GM12878 (cell line): ENCODE data around the gene VAV2. TPM values are rescaled to one million over a fixed set of nuclear protein-coding genes. Genes with fewer than 3 reads are reported as not detected.

Source experiments
- ATAC-seq: fragments of 200-7000 bp; cut with Tn5 transposase; 3 replicates; pipeline ENCODE4 v1.9.1; 2020; ENCODE audit warnings: mild to moderate bottlenecking, moderate library complexity
- BruUV-seq: library from RNA; stranded (reverse); fragments of 400-500 nt; replicated peaks from 2 replicates; lab custom pipeline; 2021; lab: Mats Ljungman, UMichigan
- CTCF ChIA-PET: fragments of 300-600 bp; sonication (Branson Sonifier 250); formaldehyde crosslinking; extraction: SDS; loops from one replicate; lab custom pipeline; 2021; ENCODE audit warnings: inconsistent platforms; lab: Yijun Ruan, JAX
- POLR2A ChIA-PET: fragments of 350-600 bp; formaldehyde crosslinking; extraction: SDS; loops from one replicate; lab custom pipeline; 2021; ENCODE audit warnings: inconsistent platforms; lab: Charles Lee
- RAD21 ChIA-PET: fragments of 300-600 bp; sonication (Branson Sonifier 250); formaldehyde crosslinking; loops from one replicate; lab custom pipeline; 2023; ENCODE audit warnings: antibody characterized with exemption; ENCODE audit not compliant: unreplicated experiment; lab: Charles Lee
- SMC1A ChIA-PET: fragments of 300-600 bp; sonication (Branson Sonifier 250); formaldehyde crosslinking; loops from one replicate; lab custom pipeline; 2023; ENCODE audit not compliant: unreplicated experiment, uncharacterized antibody; lab: Charles Lee
- DNase-seq: peaks from one replicate; pipeline ENCODE4 v3.0.0-alpha.2; 2011; ENCODE audit warnings: low read depth, low spot score
- FAIRE-seq: peaks from 3 replicates; lab custom pipeline; 2011; peaks lifted over from hg19 to GRCh38; lab: Jason Lieb, UNC
- H2AFZ ChIP-seq: 2 replicates; pipeline ENCODE4 v1.6.0; 2011; ENCODE audit warnings: low read depth, low read length, control low read depth; ENCODE audit not compliant: control insufficient read depth
- H3K27ac ChIP-seq: 2 replicates; pipeline ENCODE4 v1.5.1; 2011; ENCODE audit warnings: control low read depth; ENCODE audit not compliant: control insufficient read depth, insufficient read depth
- H3K27me3 ChIP-seq, 2 experiments: replicated peaks in 1 of 2; 2 replicates each; pipeline versions ENCODE4 v1.6.0 to v1.6.1; 2011; ENCODE audit warnings: low read length in 1 of 2; ENCODE audit not compliant: control insufficient read depth in 2 of 2, insufficient read depth in 2 of 2
- H3K36me3 ChIP-seq, 2 experiments: 2 replicates each; pipeline ENCODE4 v1.5.1; 2011; ENCODE audit warnings: low read length in 1 of 2; ENCODE audit not compliant: control insufficient read depth in 2 of 2, insufficient read depth in 2 of 2
- H3K4me1 ChIP-seq: 2 replicates; pipeline ENCODE4 v1.6.1; 2011; ENCODE audit warnings: mild to moderate bottlenecking, low read length, moderate library complexity, mixed read lengths; ENCODE audit not compliant: control insufficient read depth, insufficient read depth
- H3K4me2 ChIP-seq: 2 replicates; pipeline ENCODE4 v1.6.0; 2011; ENCODE audit warnings: control low read depth; ENCODE audit not compliant: control insufficient read depth, insufficient read depth
- H3K4me3 ChIP-seq: fragments of 200-600 bp; sonication (generic); 2 replicates; pipeline ENCODE4 v1.5.1; 2016
- H3K79me2 ChIP-seq: 2 replicates; pipeline ENCODE4 v1.6.0; 2011; ENCODE audit warnings: low read length; ENCODE audit not compliant: control insufficient read depth, insufficient read depth
- H3K9ac ChIP-seq: 2 replicates; pipeline ENCODE4 v1.8.0; 2011; ENCODE audit warnings: low read length, control low read depth, mixed read lengths; ENCODE audit not compliant: control insufficient read depth, insufficient read depth
- H3K9me3 ChIP-seq: replicated peaks from 3 replicates; pipeline ENCODE4 v1.5.1; 2011; ENCODE audit warnings: mild to moderate bottlenecking, low read length; ENCODE audit not compliant: control insufficient read depth, insufficient read depth
- H4K20me1 ChIP-seq: 2 replicates; pipeline ENCODE4 v1.6.0; 2011; ENCODE audit not compliant: control insufficient read depth, insufficient read depth
- EED ChIP-seq: sonication (generic); IDR thresholded peaks from 2 replicates; pipeline ENCODE4 v1.6.1; 2016; ENCODE audit warnings: antibody characterized with exemption, low read depth
- HDGF ChIP-seq: fragments of 450-650 bp; IDR thresholded peaks from 2 replicates; pipeline ENCODE4 v1.6.1; 2016; ENCODE audit warnings: antibody characterized with exemption
- KDM1A ChIP-seq: fragments of 200-600 bp; sonication (generic); IDR thresholded peaks from 2 replicates; pipeline ENCODE4 v1.6.1; 2016; ENCODE audit warnings: borderline replicate concordance
- LARP7 ChIP-seq: fragments of 450-650 bp; IDR thresholded peaks from 2 replicates; pipeline ENCODE4 v1.6.1; 2017; ENCODE audit warnings: mild to moderate bottlenecking
- WGBS: methylation state at CpG from one replicate; pipeline ENCODE4 v1.1.6; 2016; ENCODE audit warnings: low lambda C conversion rate; ENCODE audit not compliant: insufficient replicate concordance, insufficient coverage; ENCODE audit errors: missing lambda C conversion rate; 5-methylcytosine and 5-hydroxymethylcytosine counted together
- in situ Hi-C: fragments of 300-500 bp; cut with MboI; formaldehyde crosslinking; loops from 9 replicates; pipeline ENCODE4 v1.14.3; 2018; ENCODE audit warnings: mixed read lengths
- intact Hi-C: fragments of 100-400 bp; cut with micrococcal nuclease; formaldehyde crosslinking; loops from one replicate; pipeline ENCODE4 v1.14.2; 2022; ENCODE audit not compliant: unreplicated experiment
- polyA plus RNA-seq, 11 experiments: library from polyadenylated mRNA; depleted of rRNA in 4 of 11; unstranded in 6 of 11; stranded (reverse) in 5 of 11; fragments of >200 nt; fragmentation: Nextera tagmentation in 4 of 11; fragmentation: Illumina TruSeq in 1 of 11; extraction: Ambion mirVana in 4 of 11; extraction: Trizol in 1 of 11; gene quantifications; 1 replicate in 1 of 11; 2 replicates in 10 of 11; pipeline versions ENCODE4 v1.2.1 to v1.2.3, GENCODE V29; 2011 to 2016; ENCODE audit warnings: inconsistent platforms in 2 of 11, missing spikeins in 2 of 11, low read depth in 1 of 11
- total RNA-seq, 4 experiments: library from RNA; depleted of rRNA in 3 of 4; stranded (reverse); fragments of >200 nt in 3 of 4; fragmentation: Illumina TruSeq in 1 of 4; extraction: Trizol in 1 of 4; gene quantifications; 2 replicates each; pipeline versions ENCODE4 v1.2.1 to v1.2.3, GENCODE V29; 2013 to 2021
- TF ChIP-seq, protein P1 (sequence below): fragments of 450-650 bp; formaldehyde crosslinking; IDR thresholded peaks from 2 replicates; pipeline ENCODE4 v1.4.0; 2020; ENCODE audit warnings: mild to moderate bottlenecking, moderate library complexity
- TF ChIP-seq, protein P2 (sequence below): fragments of 450-650 bp; IDR thresholded peaks from 2 replicates; pipeline ENCODE4 v1.6.1; 2017; ENCODE audit warnings: low read depth, mild to moderate bottlenecking, moderate library complexity

VAV2 gene
- total and polyA plus RNA-seq, 10 of the 15 experiments (the other 5 are each of a cell fraction or from before 2014, with no cell fraction given), result 0.13 to 43.9 (median 16.9) TPM

DNA sequence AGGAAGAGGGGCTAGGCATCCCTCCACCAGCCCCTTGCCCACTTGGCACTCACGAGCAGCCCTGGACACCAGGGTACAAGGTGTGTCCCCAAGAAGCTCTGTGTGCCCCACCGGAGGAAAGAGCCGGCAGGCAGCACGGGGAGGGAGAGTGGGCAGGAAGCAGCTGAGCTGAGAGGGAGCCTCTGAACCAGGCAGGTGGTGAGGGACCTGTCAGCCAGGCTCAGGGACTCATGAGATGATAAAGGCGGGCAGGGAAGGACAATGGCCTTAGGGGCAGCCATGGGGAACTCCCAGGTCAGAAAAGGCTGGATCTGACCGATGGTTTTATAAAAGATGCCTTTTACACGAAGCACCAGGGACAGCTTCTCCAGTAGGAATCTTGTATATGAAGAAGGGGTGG is 112.0 kb downstream of the VAV2 start:
- peaks cover 5% of the 10 kb centered on the region for H3K79me2 ChIP-seq
- RAD21 ChIA-PET, result no interaction called here
- intact Hi-C loops (no loop called here), in situ Hi-C loops (no loop called here)
- no peaks in the 10 kb centered on the region for H3K27me3 ChIP-seq
- POLR2A ChIA-PET, result no interaction called here
- CTCF ChIA-PET, result interaction anchor here (0.7 kb wide), 1 partner anchor 62 kb away, joined by 3 read pairs; no protein-coding TSS in a partner anchor
- no peak for DNase-seq
- H3K4me1 ChIP-seq, result no peaks in the 10 kb centered on the region
- FAIRE-seq, result no peak
- H4K20me1 ChIP-seq, result no peaks in the 10 kb centered on the region; the same call in 1 of the 2 replicates
- H3K36me3 ChIP-seq, result peaks cover 0 to 5% of the 10 kb centered on the region in 2 experiments; a peak in 2 of 4 replicates
- no TSS peak for BruUV-seq
- SMC1A ChIA-PET, result no interaction called here
- TF ChIP-seq, protein P1, sequence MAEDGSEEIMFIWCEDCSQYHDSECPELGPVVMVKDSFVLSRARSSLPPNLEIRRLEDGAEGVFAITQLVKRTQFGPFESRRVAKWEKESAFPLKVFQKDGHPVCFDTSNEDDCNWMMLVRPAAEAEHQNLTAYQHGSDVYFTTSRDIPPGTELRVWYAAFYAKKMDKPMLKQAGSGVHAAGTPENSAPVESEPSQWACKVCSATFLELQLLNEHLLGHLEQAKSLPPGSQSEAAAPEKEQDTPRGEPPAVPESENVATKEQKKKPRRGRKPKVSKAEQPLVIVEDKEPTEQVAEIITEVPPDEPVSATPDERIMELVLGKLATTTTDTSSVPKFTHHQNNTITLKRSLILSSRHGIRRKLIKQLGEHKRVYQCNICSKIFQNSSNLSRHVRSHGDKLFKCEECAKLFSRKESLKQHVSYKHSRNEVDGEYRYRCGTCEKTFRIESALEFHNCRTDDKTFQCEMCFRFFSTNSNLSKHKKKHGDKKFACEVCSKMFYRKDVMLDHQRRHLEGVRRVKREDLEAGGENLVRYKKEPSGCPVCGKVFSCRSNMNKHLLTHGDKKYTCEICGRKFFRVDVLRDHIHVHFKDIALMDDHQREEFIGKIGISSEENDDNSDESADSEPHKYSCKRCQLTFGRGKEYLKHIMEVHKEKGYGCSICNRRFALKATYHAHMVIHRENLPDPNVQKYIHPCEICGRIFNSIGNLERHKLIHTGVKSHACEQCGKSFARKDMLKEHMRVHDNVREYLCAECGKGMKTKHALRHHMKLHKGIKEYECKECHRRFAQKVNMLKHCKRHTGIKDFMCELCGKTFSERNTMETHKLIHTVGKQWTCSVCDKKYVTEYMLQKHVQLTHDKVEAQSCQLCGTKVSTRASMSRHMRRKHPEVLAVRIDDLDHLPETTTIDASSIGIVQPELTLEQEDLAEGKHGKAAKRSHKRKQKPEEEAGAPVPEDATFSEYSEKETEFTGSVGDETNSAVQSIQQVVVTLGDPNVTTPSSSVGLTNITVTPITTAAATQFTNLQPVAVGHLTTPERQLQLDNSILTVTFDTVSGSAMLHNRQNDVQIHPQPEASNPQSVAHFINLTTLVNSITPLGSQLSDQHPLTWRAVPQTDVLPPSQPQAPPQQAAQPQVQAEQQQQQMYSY, result no peak
- no peak for TF ChIP-seq LARP7
- no peak overlapping the region for H3K27ac ChIP-seq
- no peak for ATAC-seq
- 53% methylated on average over 7 of the region's 7 CpGs for WGBS
- H3K4me2 ChIP-seq, result no peak overlapping the region
- H3K4me3 ChIP-seq, result no peak overlapping the region
- no peaks in the 10 kb centered on the region for H3K9me3 ChIP-seq
- no peak overlapping the region for H2AFZ ChIP-seq
- no peak overlapping the region for H3K9ac ChIP-seq

GRCh38 chr9:133879615-133880014 is 112.5 kb downstream of the VAV2 start:
- H3K79me2 ChIP-seq, result peaks cover 5% of the 10 kb centered on the region
- in situ Hi-C loops, result no loop called here
- ChIA-PET SMC1A (no interaction called here), POLR2A (no interaction called here), RAD21 (no interaction called here), CTCF (interaction anchor here (0.7 kb wide), 1 partner anchor 62 kb away, joined by 3 read pairs; no protein-coding TSS in a partner anchor)
- no TSS peak for BruUV-seq
- no peak overlapping the region for H3K27ac ChIP-seq
- no peaks in the 10 kb centered on the region for H3K27me3 ChIP-seq
- no peak for DNase-seq
- H3K4me2 ChIP-seq, result no peak overlapping the region
- ATAC-seq, result no peak
- no peaks in the 10 kb centered on the region; the same call in 1 of the 2 replicates for H4K20me1 ChIP-seq
- 96% methylated on average over 11 of the region's 11 CpGs for WGBS
- H3K9ac ChIP-seq, result no peak overlapping the region
- no peaks in the 10 kb centered on the region for H3K9me3 ChIP-seq
- intact Hi-C loops, result no loop called here
- no peak overlapping the region for H2AFZ ChIP-seq
- TF ChIP-seq HDGF, result no peak
- TF ChIP-seq EED, result no peak
- TF ChIP-seq, protein P2, sequence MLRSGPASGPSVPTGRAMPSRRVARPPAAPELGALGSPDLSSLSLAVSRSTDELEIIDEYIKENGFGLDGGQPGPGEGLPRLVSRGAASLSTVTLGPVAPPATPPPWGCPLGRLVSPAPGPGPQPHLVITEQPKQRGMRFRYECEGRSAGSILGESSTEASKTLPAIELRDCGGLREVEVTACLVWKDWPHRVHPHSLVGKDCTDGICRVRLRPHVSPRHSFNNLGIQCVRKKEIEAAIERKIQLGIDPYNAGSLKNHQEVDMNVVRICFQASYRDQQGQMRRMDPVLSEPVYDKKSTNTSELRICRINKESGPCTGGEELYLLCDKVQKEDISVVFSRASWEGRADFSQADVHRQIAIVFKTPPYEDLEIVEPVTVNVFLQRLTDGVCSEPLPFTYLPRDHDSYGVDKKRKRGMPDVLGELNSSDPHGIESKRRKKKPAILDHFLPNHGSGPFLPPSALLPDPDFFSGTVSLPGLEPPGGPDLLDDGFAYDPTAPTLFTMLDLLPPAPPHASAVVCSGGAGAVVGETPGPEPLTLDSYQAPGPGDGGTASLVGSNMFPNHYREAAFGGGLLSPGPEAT, result no peak
- no peak for TF ChIP-seq KDM1A
- FAIRE-seq, result no peak
- H3K36me3 ChIP-seq, result peaks cover 0 to 5% of the 10 kb centered on the region in 2 experiments; a peak in 2 of 4 replicates
- H3K4me1 ChIP-seq, result no peaks in the 10 kb centered on the region
- H3K4me3 ChIP-seq, result no peak overlapping the region
